ENCODE results near the gene TNFRSF21. TPM values are rescaled to one million over a fixed set of nuclear protein-coding genes. Genes with fewer than 3 reads are reported as not detected.

Gene TNFRSF21
- total and polyA plus RNA-seq, 5 donors, result 4.5 to 9.1 (median 5.6) TPM

DNA sequence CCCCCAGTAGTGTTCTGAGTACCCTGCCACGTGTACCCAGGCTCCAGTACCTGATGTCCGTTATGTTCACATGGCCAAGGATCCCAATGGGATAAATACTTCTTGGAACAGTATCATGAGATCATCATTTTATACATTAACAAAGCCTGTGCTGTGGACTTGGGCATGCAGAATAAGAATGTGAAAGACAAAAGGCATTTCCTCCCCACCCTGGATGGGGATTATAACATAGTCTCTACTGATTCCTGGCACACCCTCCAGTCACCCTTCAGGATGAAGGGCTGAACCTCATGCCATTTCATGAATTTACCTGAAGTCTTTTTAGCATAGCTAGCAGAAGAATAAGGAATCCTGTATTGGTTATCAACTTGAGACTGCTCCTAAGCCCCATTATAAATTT lies 2.8 kb downstream of the TNFRSF21 start:
- no peak overlapping the region for H3K4me3 ChIP-seq (ENCODE audit: low read length)
- ATAC-seq (no peak), DNase-seq (no peak)
- H3K27me3 ChIP-seq (ENCODE audit: control insufficient read depth, insufficient read depth), result no peaks in the 10 kb centered on the region
- H3K9me3 ChIP-seq (ENCODE audit: control insufficient read depth, low read length), result no peaks in the 10 kb centered on the region
- 84% methylated on average over 2 of the region's 2 CpGs for WGBS
- no peak overlapping the region for H3K27ac ChIP-seq (ENCODE audit: low read length)
- no peaks in the 10 kb centered on the region for H3K4me1 ChIP-seq (ENCODE audit: control insufficient read depth, insufficient read depth, low read length)
- intact Hi-C loops (cut with DNase I), result loop anchor here in 2 of 4 donors (5.0 kb wide), 1 partner anchor 210 kb away; no protein-coding TSS in a partner anchor

DNA sequence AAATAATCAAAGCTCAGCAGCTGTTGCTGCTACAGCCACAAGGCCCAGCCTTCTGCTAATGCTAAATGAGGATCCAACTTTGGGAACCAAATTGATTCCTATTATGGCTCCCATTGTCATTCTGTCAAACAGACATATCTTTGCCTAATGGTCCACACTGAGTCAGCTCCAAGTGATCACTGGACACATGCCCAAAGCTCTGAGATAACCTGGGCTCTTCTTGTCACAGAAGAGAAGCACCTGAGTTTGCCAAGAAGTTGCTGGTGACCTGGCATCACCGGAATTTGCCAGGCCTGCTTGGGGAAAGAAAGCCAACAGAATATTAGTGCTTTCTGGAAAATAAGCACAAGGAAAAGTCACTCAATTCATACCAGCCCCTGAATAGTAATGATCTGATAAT lies 5.8 kb downstream of the TNFRSF21 start:
- intact Hi-C loops (cut with DNase I), result no loop called here
- 87% methylated on average over 1 of the region's 1 CpG for WGBS
- H3K4me1 ChIP-seq (ENCODE audit: control insufficient read depth, insufficient read depth, low read length), result no peaks in the 10 kb centered on the region
- no peaks in the 10 kb centered on the region for H3K27me3 ChIP-seq (ENCODE audit: control insufficient read depth, insufficient read depth)
- H3K27ac ChIP-seq (ENCODE audit: low read length), result no peak overlapping the region
- no peaks in the 10 kb centered on the region for H3K9me3 ChIP-seq (ENCODE audit: control insufficient read depth, low read length)
- H3K4me3 ChIP-seq (ENCODE audit: low read length), result no peak overlapping the region
- ATAC-seq, result no peak
- DNase-seq, result no peak

DNA sequence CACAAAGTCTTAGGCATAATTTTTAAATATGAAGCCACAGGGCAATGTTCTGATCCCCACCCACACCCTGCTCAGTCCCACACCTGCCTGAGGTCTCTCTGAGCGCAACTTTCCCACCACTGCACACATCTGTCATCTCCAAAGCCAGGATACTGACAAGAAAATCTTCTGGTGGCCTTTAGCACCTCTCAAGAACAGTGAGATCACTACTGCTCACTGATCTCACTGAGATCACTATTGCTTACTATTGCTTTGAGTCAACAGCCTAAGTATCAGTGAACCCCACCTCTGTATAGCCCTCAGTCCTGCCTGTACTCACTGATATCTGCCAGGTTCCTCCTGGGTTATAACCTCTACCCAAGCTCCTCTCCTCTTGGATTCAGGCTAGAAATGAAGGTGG lies 6.4 kb downstream of the TNFRSF21 start:
- ATAC-seq (no peak), DNase-seq (no peak)
- Histone ChIP-seq H3K9me3 (ENCODE audit: control insufficient read depth, low read length) (no peaks in the 10 kb centered on the region), H3K4me3 (ENCODE audit: low read length) (no peak overlapping the region), H3K27ac (ENCODE audit: low read length) (no peak overlapping the region), H3K27me3 (ENCODE audit: control insufficient read depth, insufficient read depth) (no peaks in the 10 kb centered on the region), H3K4me1 (ENCODE audit: control insufficient read depth, insufficient read depth, low read length) (no peaks in the 10 kb centered on the region)
- 96% methylated on average over 1 of the region's 1 CpG for WGBS
- intact Hi-C loops (cut with DNase I), result no loop called here

DNA sequence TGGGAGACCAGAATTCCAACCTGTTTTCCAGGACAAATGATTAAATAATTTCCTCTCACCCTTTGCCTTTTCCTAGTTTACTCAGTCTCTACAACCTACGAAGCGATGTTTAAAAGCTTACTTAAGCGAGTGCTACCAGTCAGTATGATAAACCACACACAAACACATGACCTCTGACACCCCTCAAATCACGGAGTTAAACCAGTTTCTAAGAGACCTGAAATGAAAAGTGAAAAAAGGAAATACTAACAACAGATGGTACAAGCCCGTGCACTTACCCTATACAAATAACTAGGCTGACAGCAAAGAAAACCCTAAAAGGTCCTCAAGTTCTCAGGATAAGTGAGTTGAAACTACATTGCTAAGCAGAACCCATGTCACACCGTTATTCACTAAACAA lies 7.7 kb downstream of the TNFRSF21 start:
- H3K27me3 ChIP-seq (ENCODE audit: control insufficient read depth, insufficient read depth), result no peaks in the 10 kb centered on the region
- intact Hi-C loops (cut with DNase I), result no loop called here
- WGBS, result 76% methylated on average over 6 of the region's 6 CpGs
- DNase-seq (no peak), ATAC-seq (no peak)
- H3K9me3 ChIP-seq (ENCODE audit: control insufficient read depth, low read length), result no peaks in the 10 kb centered on the region
- no peak overlapping the region for H3K27ac ChIP-seq (ENCODE audit: low read length)
- no peak overlapping the region for H3K4me3 ChIP-seq (ENCODE audit: low read length)
- no peaks in the 10 kb centered on the region for H3K4me1 ChIP-seq (ENCODE audit: control insufficient read depth, insufficient read depth, low read length)

DNA sequence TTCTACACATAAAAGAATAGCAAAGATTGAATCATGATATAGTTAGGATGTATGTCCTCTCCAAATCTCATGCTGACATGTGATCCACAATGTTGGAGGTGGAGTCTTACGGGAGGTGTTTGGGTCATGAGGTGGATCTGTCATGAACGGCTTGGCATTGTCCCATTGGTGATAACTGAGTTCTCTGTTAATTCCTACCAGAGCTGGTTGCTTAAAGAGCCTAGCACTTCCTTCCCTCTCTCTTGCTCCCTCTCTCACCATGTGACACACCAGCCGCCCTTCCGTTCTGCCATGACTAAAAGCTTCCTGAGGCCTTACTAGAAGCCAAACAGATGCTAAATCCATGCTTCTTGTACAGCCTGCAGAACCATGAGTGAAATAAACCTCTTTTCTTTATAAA lies 8.3 kb downstream of the TNFRSF21 start:
- WGBS, result 86% methylated on average over 4 of the region's 4 CpGs
- intact Hi-C loops (cut with DNase I), result no loop called here
- no peak for DNase-seq
- no peak for ATAC-seq
- no peak overlapping the region for H3K27ac ChIP-seq (ENCODE audit: low read length)
- H3K4me1 ChIP-seq (ENCODE audit: control insufficient read depth, insufficient read depth, low read length), result no peaks in the 10 kb centered on the region
- H3K4me3 ChIP-seq (ENCODE audit: low read length), result no peak overlapping the region
- H3K9me3 ChIP-seq (ENCODE audit: control insufficient read depth, low read length), result no peaks in the 10 kb centered on the region
- H3K27me3 ChIP-seq (ENCODE audit: control insufficient read depth, insufficient read depth), result no peaks in the 10 kb centered on the region

DNA sequence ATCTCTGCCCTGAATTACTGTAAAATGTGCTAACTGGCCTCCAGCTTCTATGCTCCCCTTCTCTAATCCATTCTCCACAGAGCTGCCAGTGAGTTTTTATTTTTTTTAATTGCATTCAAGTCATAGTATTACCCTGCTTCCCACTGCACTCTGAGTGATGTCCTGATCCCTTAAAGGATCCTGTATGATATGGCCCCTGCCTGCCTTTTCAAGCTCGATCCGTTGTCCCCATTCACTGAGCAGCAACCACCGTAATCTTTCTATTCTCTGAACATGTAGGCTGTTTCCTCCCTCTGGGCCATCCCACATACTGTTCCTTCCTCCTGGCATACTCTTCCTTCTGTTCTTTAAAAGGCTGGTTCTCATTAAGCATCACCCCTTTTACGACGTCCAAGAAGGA lies 9.3 kb downstream of the TNFRSF21 start:
- DNase-seq, result no peak
- Histone ChIP-seq H3K4me1 (ENCODE audit: control insufficient read depth, insufficient read depth, low read length) (no peaks in the 10 kb centered on the region), H3K27ac (ENCODE audit: low read length) (no peak overlapping the region), H3K9me3 (ENCODE audit: control insufficient read depth, low read length) (no peaks in the 10 kb centered on the region), H3K4me3 (ENCODE audit: low read length) (no peak overlapping the region), H3K27me3 (ENCODE audit: control insufficient read depth, insufficient read depth) (no peaks in the 10 kb centered on the region)
- intact Hi-C loops (cut with DNase I), result no loop called here
- WGBS, result 88% methylated on average over 5 of the region's 5 CpGs
- no peak for ATAC-seq

DNA sequence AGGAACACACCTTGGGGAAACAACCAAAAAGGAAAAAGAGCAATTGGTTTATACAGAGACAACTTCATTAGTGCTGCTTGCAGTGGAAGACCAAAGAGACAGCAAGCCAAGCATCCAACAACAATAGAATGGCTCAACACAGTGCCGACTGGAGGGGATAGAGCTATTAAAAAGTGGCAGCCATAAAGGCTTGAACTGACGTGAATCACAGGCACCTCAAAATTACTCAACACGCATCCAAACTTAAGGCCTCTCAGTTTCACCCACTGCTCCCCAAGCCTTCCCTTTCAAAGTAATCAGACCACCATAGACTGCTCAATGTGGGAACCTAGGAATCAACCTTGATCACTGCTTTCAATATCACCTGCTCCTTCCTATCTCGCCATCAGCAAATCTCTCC lies 9.7 kb downstream of the TNFRSF21 start:
- H3K4me3 ChIP-seq (ENCODE audit: low read length), result no peak overlapping the region
- DNase-seq (no peak), ATAC-seq (no peak)
- H3K27ac ChIP-seq (ENCODE audit: low read length), result no peak overlapping the region
- H3K9me3 ChIP-seq (ENCODE audit: control insufficient read depth, low read length), result no peaks in the 10 kb centered on the region
- no peaks in the 10 kb centered on the region for H3K27me3 ChIP-seq (ENCODE audit: control insufficient read depth, insufficient read depth)
- intact Hi-C loops (cut with DNase I), result no loop called here
- H3K4me1 ChIP-seq (ENCODE audit: control insufficient read depth, insufficient read depth, low read length), result no peaks in the 10 kb centered on the region
- 93% methylated on average over 4 of the region's 4 CpGs for WGBS

DNA sequence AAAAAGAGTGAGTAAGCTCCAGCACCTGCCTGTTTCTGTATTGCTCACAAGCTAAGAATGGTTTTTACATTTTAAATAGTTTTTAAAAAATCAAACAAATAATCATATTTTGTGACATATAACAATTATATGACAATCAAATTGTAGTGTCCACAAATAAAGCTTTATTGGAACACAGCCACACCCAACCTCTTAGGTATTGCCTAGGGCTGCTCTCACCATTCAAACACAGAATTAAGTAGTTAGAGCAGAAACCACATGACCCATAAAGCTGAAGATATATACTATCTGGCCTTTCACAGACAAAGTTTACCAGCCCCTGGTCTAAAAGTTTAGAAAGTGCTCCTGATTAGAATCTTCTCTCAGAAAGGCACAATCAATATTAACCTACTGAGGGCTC lies 11.2 kb downstream of the TNFRSF21 start:
- DNase-seq (no peak), ATAC-seq (no peak)
- intact Hi-C loops (cut with DNase I), result no loop called here
- Histone ChIP-seq H3K4me3 (ENCODE audit: low read length) (no peak overlapping the region), H3K27me3 (ENCODE audit: control insufficient read depth, insufficient read depth) (no peaks in the 10 kb centered on the region), H3K4me1 (ENCODE audit: control insufficient read depth, insufficient read depth, low read length) (no peaks in the 10 kb centered on the region), H3K27ac (ENCODE audit: low read length) (no peak overlapping the region), H3K9me3 (ENCODE audit: control insufficient read depth, low read length) (no peaks in the 10 kb centered on the region)

DNA sequence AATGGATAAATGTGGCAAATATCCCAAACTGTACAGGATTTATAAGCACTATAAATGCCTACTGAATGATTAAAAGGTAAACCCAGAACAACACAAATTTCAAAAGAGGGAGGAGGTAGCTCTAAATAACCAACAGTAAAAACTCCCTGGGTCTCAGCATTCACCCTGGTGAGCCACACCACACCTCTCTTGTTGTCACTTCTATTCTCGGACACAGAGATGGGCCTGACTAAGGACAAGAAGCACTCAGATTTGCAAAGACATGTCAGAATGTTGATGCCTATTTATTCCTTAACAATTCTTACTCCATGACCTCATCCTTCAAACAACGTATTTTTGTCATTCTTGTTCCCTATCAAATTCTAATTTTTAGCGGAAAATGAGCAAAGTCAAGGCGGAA lies 14.7 kb downstream of the TNFRSF21 start:
- intact Hi-C loops (cut with DNase I), result no loop called here
- Histone ChIP-seq H3K9me3 (ENCODE audit: control insufficient read depth, low read length) (no peaks in the 10 kb centered on the region), H3K27ac (ENCODE audit: low read length) (no peak overlapping the region), H3K4me1 (ENCODE audit: control insufficient read depth, insufficient read depth, low read length) (no peaks in the 10 kb centered on the region), H3K27me3 (ENCODE audit: control insufficient read depth, insufficient read depth) (no peaks in the 10 kb centered on the region), H3K4me3 (ENCODE audit: low read length) (no peak overlapping the region)
- WGBS, result 74% methylated on average over 4 of the region's 4 CpGs
- DNase-seq (no peak), ATAC-seq (peak in 1 of 2 donors; percentile 55)

DNA sequence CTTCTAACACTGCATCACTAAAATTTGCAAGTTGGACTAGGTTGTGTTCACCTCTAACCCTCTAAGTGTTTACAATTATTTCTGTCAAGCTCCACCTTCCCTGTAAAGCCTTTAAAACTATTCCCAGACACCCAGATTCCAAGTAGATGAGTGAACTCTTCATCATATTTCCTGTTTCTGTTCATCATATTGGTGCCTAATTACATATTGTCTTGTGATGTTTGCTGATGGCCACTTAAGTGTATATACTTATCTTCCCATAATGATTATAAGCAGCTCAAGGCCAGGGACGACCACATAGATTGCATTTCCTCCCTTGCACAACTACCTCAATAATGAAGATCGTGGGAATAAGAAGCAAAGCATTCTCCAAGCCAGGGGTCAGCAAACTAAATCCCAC lies 16.8 kb downstream of the TNFRSF21 start:
- WGBS, result 72% methylated on average over 2 of the region's 2 CpGs
- H3K27me3 ChIP-seq (ENCODE audit: control insufficient read depth, insufficient read depth), result no peaks in the 10 kb centered on the region
- ATAC-seq, result no peak
- DNase-seq, result no peak
- intact Hi-C loops (cut with DNase I), result no loop called here
- no peak overlapping the region for H3K4me3 ChIP-seq (ENCODE audit: low read length)
- H3K27ac ChIP-seq (ENCODE audit: low read length), result no peak overlapping the region
- no peaks in the 10 kb centered on the region for H3K9me3 ChIP-seq (ENCODE audit: control insufficient read depth, low read length)
- no peaks in the 10 kb centered on the region for H3K4me1 ChIP-seq (ENCODE audit: control insufficient read depth, insufficient read depth, low read length)

DNA sequence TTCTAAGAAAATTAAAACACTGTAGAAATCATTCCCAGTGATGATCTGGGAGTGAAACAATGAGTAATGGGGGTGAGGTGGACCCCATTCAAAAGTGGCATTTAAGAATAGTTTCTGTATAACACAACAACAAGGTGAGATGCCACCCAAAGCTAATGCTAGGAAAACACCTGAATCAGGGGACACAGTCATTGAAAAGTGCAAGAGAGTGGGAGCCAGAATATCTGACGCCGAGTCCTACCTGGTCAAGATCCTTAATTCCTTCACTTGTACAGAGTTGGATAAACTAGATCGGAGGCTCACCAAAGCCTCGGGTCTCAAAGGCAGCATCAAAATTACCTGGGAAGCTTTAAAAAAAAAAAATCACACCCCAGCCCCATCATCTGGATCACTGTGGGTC lies 17.7 kb downstream of the TNFRSF21 start:
- no peaks in the 10 kb centered on the region for H3K4me1 ChIP-seq (ENCODE audit: control insufficient read depth, insufficient read depth, low read length)
- no peak overlapping the region for H3K4me3 ChIP-seq (ENCODE audit: low read length)
- no peaks in the 10 kb centered on the region for H3K27me3 ChIP-seq (ENCODE audit: control insufficient read depth, insufficient read depth)
- no peak for ATAC-seq
- H3K9me3 ChIP-seq (ENCODE audit: control insufficient read depth, low read length), result no peaks in the 10 kb centered on the region
- 96% methylated on average over 4 of the region's 4 CpGs for WGBS
- H3K27ac ChIP-seq (ENCODE audit: low read length), result no peak overlapping the region
- no peak for DNase-seq
- intact Hi-C loops (cut with DNase I), result no loop called here

DNA sequence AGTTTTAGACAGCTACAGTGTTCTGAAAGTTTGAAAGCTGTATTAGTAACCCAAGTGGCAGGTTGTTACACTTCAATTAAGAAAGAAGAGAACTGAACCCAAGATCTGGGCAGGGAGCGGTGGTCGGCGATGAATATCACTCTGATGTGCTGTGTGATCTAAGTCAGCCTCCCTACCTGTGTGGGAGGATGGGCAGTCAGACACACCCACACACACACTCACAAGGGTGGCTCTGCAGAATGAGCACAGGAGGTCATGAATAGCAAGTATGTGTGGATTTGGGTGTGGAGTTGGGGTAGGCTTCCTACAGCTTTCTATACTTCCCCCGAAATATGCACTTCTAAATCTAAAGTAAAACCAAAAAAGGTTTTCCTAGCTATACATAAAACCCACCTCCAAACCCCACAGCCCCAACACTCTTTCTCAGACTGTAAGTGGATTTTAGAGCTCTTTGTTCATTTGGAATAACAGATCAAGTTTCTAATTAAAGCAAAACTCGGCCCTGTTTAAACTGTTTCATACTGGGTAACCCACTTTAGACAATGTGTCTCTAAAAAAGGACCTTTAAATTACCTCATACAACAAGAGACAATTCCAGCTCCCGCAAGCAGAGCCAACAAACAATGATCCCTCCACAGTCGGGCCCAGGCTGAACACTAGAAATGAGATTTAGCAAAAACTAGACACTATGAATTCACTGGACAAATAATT lies 19.4 kb downstream of the TNFRSF21 start:
- ATAC-seq (no peak), DNase-seq (no peak)
- intact Hi-C loops (cut with DNase I), result no loop called here
- no peaks in the 10 kb centered on the region for H3K4me1 ChIP-seq (ENCODE audit: control insufficient read depth, insufficient read depth, low read length)
- no peaks in the 10 kb centered on the region for H3K27me3 ChIP-seq (ENCODE audit: control insufficient read depth, insufficient read depth)
- no peaks in the 10 kb centered on the region for H3K9me3 ChIP-seq (ENCODE audit: control insufficient read depth, low read length)
- no peak overlapping the region for H3K4me3 ChIP-seq (ENCODE audit: low read length)
- 91% methylated on average over 7 of the region's 7 CpGs for WGBS
- no peak overlapping the region for H3K27ac ChIP-seq (ENCODE audit: low read length)
